ENCODE results near the gene DAZAP1.

DAZAP1 gene

DNA sequence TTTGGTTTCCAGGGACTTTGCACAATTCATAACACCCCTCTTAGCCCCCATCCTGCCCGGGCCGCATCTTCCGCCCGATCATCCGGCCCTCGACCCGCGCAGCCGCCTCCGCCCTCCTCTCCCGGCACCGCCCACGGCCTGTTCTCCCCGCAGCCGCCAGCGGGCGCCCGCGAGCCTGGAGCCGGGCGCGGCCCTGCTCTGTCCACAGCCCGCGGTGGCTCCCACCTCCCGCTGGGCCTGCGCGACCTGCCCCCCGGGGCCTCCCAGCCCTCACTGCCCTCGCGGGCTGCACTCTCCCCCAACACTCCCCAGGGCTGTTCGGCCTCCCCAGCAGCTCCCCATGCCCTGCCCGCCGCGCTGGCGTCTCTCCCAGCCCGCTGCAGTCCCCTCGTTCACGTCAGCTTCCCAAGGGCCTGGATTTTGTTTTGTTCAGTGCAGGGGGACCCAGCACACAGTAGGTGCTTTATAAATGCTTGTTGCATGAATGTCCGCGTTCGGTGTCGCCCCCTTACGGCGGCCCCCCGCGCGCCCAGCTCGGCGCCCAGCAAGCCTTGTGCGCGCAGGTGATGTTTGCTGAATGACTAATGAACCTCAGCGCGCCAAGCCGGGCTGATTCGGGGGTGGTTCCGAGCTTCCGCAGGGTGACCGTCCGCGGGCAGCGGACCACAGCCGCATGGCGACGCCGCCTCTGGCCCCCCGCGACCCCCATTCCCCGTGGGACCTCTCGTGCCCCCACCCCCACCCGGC lies 38.0 kb downstream of the DAZAP1 start:
- peak; percentile 71 to 83 for DNase-seq

DNA sequence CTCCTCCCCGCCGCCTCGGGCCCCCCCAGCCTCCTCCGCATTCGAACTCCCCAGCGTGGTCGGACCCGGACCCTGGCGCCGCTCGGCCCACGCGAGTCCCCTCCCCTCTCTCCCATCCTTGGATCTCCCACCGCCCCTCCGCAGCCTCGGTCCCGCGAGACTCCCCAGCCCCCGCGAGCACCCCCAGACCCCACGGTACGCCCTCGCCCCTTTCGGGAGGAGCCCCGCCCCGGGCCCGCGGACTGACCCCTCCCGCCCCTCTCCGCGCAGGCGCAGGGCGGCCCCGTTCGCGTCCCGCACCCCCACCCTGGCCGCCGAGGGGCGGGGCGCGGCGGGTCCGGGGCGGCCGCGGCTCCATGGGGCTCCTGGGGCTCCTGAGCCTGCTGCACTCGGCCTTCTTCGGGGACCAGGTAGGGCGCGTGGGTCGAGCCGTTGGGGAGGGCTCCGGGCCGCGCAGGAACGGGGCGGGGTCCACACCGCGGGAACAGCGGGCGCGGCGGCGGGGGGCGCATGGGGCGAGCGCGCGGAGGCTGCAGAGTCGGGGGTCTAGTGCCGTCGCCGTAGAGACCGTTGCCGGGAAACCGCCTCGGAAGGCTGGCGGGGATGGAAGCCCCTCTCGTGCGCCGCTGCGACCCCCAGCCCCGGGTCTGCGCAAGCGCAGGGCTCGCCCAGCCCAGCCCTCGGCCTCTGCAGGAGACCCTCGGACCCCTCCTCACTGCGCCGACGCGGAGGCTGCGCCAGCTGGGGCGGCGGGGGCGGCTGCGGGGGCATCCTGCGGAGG lies 38.7 kb downstream of the DAZAP1 start:
- DNase-seq = peak; percentile 26 to 84

DNA sequence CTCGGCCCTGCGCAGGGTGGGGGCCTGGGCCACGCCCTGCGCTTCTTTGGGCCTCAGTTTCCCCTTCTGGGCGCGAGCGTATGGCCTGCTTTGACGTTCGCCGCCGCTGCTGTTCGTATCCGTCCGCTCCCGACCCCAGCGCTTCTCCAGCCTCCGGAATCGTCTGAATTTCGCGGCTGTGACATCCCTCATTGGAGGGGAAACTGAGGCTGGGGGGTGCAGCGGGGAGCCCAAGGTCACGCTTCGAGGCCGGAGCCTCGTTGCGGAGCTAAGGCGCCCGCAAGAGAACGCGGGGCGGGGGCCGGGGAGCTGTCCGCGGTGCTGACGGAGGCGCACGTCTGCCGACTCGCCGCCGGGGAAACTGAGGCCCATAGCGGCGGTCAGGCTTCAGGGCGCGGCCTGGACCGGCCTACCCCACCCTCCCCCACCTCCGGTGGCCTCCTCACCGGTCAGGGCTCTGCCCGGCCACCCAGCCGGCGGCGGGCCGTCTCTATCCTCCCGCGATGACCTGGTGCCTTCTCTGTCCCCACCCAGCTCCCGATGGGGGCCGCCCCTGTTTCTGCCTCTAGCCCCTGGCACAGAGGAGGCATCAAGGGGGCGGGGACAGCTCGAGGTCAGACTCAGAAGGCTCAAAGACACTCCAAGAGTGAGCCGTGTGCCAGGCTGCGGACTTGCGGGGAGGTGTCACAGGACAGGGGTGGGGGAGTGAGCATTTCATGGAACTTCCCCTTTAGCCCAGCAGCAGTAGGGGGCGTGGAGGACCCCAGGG lies 39.5 kb downstream of the DAZAP1 start:
- peak in 1 of 2 experiments; percentile 38 for DNase-seq

DNA sequence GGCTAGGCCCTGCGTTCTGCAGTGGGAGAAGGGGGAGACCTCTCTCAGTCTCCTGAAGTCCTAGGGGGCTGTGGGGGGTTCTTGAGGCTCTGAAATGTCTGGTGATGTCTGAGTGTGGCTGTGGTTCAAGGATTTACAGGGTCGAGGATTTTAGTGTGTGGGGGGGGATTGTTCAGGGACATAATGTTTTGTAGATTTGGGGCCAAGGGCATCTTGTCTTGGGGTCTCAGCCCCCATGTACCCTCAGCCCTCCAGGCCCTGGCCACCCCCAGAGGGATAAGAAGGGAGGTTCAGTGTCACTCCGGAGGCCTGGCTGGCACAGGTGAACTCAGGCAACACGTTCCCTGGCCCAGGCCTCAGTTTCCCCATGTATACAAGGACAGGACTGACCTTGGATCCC lies 40.1 kb downstream of the DAZAP1 start:
- DNase-seq = no peak

DNA sequence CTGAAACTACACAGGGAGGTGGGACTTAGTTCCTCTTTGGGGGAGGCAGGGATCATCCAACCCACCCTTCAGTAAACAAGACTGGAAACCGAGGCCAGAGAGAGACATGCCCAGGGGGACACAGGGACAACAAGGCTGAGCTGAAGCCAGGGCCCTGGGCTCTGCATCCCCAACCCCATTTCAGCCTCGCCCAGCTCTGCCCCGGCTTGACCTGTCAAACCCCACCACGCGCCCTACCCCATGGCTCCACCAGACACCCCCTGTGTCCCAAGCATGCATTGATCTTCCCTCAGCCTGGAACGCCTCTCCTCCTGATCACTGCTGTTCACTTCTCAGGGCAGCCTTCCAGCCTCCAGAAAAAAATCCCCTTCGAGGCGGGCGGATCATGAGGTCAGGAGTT lies 40.6 kb downstream of the DAZAP1 start:
- no peak for DNase-seq

DNA sequence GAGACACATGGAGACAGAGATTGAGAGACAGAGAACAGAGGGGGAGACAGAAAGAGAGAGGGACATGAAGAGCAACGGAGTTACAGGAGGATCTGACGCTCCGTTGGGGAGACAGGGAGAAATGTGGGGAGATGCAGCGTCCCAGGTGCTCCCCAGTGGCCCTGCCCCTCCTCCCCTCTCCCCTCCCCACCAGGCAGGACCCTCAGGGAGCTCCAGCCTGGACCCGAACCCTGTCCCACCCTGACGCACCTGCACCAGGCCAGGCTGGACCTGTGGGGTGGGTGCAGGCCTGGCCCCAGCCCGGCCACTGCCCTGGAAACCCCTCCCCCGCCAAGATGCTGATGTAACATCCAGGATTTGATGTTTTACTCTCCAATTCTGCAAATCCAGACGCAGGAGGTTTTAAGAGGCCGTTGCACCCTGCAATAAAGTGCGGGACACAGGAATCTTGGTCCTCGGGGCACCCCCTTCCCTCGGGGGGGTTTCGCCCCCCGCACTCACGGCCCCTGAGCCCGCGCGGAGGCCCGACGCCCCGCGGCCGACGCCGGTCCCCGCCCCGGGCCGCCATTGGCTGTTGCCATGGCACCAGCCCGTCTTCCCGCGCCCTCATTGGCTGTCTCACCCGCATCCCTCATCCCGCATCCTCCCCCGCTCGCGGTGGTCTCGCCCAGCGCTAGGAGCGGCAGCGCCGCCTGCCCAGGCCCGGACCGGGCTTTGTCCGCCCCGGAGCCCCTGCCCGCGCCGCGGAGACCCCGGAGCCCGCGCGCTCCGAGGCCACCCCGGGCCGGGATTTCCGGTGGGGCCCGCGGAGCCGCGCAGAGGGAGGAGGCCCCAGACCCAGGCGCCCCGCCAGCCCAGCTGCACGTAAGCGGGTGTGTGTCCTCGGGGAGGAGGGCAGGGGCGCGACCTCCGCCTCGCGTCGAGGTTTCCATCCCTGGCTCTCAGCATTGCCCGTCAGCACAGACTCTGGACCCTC lies 42.4 kb downstream of the DAZAP1 start, which contains the start of gene APC2:
Gene APC2 (plus strand): TSS at position 655 of the 976 bp plus-strand sequence. CDS start 2,881 bp downstream, outside the sequence.
- DNase-seq = peak in 1 of 2 experiments; percentile 62

DNA sequence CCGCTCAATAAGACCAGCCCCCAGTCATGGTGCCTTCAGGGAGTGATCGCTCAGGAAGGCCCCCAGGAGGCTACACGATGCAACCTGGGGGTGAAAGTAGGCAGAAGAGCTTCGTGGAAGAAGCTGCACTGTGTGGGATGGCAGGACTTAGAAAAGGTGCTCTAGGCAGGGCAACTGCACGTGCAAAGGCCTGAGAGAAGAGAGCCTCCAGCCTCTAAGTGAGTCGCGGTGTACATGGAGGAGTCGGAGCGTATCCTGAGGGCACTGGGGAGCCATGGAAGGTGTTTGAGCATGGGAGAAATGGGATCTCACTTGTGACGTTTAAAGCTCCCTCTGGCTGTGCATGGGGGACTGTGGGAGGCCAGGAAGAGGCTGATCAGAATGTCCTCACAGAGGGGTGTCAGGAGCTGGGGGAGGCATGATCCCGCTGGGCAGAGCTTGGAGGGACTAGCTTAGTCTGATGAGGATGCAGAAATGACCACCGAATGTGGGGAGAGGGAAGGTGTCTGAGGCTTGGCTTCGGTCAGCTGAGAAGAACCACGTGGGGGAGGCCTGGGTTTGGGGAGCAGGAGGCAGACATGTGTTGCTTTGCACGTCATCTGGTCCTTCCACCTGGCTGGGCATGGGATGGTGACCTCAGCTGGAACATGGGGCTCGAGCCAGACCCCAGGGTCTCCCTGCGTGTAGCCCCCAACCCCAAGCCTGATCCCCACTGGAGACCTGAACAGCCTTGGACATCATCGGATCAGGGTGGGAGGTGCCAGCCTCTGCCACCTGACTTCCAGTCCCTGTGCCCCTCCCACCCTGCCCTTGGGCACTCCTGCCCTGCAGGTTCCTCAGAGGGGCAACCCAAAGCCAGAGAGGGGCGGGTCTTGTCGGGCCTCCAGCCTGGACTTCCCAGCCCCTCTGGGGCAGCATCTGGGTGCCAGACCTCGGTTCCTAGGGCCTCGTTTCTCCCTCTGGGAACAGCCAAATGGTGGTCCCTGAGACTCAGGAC lies 43.6 kb downstream of the DAZAP1 start:
- DNase-seq = no peak

DNA sequence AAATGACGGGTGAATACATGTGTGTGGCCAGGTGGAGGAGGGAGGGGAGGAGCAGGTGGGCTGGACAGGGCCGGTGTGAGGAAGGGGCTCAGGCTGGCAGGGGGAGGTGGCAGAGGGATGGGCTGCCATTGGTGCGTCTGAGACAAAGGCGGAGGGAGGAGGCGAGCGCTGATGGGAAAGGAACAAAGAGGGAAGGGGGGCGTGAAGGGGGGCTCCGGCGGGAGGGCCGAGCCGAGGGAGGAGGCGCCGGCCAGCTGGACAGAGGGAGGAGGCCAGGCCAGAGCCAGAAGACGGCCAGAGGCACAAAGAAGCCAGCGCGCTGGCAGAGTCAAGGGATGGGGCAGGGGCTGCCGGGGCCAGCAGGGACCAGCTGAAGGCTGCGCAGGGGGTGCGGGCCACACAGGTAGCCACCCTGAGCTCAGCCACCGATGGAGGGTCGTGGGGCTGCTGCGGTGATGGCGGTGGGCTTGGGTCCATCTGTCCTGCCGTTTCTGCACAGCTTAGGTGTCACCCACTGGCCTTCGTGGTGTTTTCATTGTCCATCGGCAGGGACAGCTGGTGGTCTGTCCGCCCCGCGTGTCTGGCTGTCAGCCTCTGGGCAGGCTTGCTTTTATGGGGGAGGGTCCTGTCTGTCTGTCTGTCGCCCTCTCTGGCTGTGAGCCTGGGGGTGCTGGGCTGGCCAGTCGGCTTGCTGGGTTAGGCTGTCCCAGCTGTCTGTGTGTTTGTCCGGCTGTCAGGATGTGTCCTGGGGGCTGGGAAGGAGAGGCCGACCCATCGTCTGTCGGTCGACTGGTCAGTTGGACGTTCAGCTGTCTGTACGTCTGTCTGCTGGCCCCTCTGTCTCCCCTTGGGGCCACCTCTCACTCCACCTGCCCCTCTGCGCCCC lies 44.8 kb downstream of the DAZAP1 start:
- DNase-seq = no peak

DNA sequence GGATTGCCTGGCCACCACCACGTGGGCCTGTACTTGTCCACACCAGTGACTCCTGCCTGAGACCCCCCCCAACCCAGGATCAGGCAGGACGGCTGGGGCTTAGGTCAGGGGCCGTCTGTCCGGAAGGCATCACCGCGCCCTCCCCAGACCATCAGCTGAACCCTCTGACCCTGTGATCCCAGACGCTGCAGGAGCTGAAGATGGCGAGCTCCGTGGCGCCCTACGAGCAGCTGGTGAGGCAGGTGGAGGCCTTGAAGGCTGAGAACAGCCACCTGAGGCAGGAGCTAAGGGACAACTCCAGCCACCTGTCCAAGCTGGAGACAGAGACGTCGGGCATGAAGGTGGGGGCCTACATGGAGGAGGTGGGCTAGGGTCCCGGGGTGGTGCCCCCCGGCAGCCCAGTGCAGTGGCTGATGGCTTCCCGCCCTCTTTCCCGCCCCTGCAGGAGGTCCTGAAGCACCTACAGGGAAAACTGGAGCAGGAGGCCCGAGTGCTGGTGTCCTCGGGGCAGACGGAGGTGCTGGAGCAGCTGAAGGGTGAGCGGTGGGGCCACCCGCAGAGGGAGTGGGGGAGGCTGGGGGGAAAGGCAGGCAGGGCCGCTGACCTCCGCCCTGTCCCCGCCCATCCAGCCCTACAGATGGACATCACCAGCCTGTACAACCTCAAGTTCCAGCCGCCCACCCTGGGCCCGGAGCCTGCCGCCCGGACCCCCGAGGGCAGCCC lies 45.6 kb downstream of the DAZAP1 start:
- no peak for DNase-seq

DNA sequence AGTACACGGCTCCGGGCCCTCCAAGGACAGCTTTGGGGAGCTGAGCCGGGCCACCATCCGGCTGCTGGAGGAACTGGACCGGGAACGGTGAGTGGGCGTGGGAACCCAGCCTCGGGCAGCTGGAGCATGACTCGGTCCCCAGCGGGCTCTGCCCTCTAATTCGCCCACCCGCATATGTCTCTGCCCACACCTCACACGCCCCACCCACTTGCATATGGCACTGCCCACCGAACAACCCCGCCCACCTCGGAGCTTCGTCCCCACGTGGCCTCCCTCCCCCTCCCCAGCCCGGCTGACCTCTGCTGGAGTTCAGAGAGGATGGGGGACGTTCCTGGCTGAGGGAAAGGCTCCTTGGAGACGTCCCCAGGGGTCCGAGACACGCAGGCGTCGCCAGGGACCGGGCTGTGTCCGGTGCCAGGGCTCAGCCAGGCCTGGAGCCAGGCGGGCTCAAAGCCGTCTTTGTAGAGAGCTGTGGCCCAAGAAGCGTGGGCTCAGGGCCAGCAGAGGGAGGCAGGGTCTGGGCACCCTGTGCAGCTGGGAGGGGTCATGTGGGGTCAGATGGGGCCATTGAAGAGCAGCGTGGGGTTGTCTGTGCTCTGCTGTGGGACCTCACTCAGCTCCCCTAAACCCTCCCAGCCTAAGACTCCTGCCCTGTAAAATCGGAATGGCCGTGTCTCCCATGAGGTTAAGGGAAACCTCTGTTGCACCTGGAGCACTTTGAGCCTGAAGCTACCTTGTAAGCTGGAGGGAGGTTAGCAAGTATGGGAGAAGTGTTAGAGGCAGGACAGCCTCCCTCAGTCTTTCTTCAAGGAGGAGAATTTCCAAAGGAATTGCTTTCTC lies 46.4 kb downstream of the DAZAP1 start:
- DNase-seq = peak in 1 of 2 experiments; percentile 65

DNA sequence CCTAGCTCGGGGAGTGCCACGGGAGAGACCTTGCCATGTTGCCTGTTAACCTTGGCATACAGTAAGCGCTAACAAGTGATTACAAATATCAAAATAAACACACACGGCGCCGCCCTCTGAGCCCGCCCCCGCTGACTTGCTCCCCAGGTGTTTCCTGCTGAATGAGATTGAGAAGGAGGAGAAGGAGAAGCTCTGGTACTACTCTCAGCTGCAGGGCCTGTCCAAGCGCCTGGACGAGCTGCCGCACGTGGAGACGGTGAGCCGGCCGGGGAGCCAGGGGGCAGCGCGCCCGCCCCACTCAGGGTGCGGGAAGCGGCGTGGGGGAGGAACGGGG lies 47.6 kb downstream of the DAZAP1 start:
- DNase-seq = no peak

DNA sequence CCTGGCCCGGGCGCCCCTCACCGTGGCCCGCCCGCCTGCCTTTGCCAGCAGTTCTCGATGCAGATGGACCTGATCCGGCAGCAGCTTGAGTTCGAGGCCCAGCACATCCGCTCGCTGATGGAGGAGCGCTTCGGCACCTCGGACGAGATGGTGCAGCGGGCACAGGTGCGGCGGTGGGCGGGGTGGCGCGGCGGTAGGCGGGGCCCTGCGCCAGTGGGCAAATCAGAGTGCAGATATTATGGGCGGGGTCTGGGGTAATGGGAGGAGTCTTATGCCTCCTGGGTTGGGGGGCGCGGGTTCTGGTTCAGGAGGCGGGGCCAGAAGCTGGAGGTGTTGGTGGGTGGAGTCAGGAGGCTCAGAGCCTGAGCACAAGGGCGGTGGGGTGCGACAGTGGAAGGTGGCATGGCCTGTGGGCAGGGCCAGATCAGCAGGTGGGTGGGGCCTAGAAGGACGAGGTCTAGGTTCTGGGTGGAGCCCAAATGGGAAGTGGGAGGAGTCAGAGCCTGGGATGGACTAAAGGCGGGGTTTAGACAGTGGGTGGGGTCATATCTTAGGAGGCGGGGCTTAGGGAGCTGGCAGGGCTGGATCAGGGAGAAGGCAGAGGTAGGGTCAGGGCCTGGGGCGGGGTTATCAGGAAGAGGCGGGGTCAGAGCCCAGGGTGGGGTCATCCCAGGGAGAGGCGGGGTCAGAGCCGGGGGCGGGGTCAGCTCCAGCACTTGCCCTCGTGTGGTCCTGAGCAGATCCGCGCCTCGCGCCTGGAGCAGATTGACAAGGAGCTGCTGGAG lies 48.1 kb downstream of the DAZAP1 start:
- peak; percentile 32 to 60 for DNase-seq

DNA sequence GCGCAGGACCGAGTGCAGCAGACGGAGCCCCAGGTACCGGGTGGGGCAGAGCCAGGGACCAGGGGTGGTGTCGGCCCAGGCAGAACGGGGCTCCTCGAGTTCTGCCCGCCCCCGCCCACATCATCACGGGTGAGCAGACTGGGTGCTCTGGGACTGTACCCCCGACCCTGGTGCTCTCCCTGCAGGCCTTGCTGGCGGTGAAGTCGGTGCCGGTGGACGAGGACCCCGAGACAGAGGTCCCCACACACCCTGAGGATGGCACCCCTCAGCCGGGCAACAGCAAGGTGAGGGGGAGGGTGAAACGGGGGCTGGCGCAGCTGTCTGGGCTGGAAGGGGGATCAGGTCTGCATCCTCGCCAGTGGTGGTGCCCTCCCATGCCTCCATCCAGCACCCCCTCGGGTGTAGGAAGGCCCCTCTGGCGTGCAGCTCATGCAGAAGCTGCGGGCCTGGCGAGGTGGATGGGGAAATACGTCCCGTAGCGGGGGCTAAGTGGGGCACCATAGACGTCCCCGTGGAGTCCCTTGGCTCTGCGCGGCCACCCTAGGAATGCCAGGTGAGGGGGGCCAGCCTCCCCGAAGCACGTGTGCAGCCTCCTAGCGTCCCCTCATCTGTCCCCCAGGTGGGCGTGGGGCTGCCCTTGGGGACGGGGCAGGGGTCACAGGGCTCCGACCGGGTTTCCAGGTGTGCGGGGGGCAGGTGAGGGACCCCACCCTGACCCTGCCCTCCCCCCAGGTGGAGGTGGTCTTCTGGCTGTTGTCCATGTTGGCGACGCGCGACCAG lies 48.9 kb downstream of the DAZAP1 start:
- no peak for DNase-seq

DNA sequence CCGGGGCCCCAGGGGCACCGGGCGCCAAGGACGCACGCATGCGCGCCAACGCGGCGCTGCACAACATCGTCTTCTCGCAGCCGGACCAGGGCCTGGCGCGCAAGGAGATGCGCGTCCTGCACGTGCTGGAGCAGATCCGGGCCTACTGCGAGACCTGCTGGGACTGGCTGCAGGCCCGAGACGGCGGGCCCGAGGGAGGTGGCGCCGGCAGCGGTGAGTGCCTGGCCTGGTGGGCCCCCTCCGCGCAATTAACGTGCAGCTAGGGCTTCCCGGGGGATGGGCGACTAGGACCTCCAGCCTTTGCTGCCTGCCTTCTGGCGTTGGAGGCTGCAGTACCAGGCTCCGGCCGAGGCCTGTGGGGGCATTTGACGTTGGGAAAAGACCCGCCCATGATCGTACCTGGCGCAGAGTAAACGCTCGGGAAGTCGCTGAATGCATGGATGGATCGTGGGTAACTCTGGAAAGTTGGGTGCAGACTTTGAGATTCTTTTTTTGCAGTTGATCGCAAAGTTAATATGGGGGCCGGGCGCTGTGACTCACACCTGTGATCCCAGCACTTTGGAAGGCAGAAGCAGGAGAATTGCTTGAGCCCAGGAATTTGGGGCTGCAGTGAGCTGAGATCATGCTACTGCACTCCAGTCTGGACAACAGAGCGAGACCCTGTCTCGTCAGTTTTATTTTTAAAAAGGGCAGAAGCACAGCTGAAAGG lies 49.8 kb downstream of the DAZAP1 start:
- no peak for DNase-seq

DNA sequence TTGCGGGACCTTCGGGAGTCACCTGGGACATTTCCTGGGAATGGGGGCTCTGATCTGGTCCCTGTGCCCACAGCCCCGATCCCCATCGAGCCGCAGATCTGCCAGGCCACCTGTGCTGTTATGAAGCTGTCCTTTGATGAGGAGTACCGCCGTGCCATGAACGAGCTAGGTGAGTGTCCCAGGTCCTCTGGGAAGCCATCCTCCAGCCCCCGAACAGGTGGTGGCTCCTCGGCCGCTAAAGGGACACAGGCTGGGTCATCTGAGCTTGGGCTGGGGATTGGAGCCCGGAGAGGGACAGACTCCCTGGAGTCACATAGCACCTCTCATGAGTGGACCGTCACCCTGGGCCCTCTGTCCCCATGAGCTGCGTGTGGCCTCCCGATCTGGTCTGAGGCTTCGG lies 50.5 kb downstream of the DAZAP1 start:
- no peak for DNase-seq

DNA sequence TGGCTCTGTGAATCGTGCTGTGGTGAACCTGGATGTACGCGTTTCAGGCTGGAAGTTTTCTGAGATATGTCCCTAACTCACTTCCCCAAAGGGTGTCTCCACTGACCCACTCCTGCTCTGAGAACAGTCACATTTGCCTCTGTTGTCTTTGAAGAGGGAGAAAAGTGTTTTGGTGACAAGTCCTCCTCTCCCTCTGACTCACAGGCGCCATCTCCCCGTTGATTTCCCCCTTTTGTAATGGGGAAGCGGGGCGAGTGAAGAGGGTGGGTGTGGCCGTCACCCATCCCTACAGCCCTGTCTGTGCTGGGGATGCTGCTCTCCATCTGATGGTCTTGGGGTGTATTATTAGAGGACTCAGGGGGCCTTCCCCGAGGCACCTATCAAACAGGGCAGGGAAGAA lies 52.1 kb downstream of the DAZAP1 start:
- DNase-seq = no peak

All from NCI-H446 (cell line).